Activated effector memory CD4-positive, alpha-beta T cell treated with anti-CD3 and anti-CD28 coated beads, Interleukin-2, amount 50 U/mL, for 16 hours (primary cell): Measurements from ENCODE around the gene TRAF3.
"Not testable (repeated sequence)": the region's sequence is repeated elsewhere in the genome, so short reads cannot be mapped to it uniquely, and the experiment has no call there.

Experiments used
- DNase-seq: peaks from one replicate; pipeline ENCODE4 v3.0.0-alpha.2; 2020

The TRAF3 gene

DNA sequence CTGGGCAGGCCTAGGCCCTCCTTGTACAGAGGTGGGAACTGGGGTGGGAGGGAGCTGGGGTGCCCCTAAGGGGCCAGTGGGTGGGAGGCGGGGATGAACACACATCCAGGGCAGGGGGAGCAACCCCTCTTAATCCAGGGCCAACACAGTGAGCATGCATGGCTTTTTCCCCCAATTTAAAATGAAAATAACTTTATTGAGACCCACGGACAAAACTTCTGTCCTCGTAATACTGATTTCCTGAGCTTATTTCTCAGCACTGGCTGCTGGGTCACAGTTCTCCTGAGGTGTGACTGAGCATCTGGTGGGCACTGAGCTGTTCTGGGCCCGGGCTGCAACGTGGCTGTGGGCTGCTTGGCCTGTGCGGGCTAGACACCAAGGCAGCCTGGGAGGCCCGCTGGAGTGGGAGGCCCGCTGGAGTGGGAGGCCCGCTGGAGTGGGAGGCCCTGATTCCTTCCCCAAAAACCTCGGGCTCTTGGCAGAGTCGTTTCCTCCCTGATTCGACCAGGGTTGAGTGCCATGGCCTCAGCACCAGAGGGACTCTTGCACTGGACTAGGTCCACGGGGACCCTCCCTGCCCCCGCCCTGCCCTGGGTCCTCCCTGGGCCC lies 24.9 kb upstream of the TRAF3 start:
- DNase-seq: no peak

DNA sequence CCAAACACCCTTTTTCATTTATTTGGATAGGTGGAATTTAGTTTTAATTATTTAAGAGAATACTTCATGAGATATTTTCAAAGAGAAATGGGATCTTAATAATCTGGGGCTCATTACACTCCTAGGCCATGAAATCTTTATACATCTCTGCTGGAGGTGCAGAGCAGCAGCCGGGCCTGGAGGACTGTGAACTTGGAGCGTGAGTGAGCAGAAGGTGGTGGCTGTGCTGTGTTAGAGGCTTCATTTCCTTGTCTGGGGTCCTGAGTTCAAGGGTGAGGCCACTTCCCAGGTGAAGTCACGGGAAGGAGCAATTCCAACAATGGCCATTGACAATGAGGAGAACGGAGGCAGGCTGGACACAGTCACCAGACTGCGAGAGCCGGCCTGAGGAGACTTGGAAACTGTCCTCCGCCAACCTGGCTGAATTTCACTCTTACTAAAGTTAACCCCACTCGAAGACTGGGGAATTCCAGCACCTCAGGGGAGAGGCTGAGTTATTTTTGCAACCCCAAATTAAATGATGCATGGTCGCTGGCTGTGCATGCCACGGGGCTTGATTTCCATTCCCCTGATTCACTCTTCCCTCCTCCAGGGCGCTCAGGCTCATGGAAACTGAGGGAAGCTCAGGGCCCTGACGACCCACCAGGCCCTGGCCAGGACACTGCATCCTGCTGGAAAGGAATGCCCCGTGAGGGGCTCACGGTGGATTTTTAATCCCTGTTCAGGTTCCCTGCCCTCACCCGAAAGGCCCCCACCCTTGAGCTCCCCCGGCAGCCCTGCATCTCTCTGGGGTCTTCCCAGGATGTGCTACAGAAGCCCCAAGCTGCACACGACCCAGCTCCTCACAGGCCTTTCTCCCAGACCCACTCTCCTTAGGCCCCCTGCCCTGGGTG lies 22.6 kb upstream of the TRAF3 start:
- no peak for DNase-seq

DNA sequence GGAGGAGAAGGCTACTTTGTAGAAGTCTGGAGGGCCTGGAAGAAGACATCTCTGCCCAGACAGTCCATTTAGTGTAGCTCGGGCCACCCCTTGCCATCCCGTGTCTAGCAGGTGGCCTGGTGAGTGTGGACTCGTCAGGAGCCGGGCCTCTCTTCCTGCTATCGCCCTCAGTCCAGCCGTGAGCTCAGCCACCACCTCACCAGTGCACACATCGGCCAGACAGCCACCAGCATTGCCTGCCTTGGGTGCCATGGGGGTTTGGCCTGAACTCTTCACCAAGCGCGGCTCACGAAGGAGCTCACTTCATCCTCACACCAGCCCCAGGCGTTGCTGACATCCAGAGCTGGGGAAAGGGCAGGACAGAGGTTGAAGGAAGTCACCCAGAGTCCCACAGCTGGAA lies 19.6 kb upstream of the TRAF3 start:
- no peak for DNase-seq

DNA sequence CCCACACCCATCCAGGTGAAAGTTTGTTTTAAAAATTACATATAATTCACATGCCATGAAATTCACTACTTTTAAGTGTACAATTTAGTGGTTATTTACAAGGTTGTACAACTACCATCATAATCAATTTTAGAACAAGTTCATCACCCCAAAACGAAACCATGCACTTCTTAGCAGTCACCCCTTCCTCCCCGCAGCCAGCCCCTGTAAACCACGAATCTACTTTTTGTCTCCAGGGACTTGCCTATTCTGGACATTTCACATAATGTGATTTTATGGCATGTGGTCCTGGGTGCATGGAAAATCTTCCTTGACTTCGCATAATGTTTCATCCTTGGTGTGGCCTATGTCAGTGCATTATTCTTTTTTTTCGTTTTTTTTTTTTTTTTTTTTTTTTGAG lies 19.2 kb upstream of the TRAF3 start:
- DNase-seq: no peak

DNA sequence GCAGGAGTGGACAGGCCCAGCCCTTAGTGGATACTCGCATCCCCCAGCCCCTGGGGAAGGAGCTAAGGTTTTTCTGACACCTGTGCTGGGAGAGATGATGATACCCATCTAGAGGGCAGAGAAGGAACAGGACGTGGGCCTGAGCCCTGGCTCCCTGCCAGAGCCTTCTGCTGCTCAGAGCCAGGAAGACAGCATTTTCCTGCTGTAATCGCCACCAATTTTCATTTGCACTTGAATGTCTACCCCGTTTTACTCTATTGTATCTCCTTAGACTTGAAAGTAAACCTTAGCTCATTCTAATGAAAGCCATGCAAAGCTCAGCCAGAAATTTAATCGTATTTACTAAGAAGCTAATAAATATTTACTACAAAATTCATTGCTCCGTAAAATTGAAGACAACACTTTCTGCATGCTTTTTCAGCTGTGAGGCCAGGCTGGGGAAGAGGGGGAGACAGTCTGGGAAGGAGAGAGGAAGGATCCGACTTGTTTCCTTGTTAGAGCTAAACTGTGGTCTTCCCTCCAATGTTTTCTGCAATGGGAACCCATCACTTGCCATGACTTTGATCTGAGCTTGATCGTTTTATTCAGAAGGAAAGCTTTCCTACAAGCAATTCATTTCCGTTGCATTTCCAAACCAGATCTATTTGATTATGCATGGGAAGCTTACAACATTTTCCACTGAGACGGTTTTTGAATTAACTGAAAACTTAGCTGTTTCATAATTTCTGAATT lies 17.6 kb upstream of the TRAF3 start:
- no peak for DNase-seq

DNA sequence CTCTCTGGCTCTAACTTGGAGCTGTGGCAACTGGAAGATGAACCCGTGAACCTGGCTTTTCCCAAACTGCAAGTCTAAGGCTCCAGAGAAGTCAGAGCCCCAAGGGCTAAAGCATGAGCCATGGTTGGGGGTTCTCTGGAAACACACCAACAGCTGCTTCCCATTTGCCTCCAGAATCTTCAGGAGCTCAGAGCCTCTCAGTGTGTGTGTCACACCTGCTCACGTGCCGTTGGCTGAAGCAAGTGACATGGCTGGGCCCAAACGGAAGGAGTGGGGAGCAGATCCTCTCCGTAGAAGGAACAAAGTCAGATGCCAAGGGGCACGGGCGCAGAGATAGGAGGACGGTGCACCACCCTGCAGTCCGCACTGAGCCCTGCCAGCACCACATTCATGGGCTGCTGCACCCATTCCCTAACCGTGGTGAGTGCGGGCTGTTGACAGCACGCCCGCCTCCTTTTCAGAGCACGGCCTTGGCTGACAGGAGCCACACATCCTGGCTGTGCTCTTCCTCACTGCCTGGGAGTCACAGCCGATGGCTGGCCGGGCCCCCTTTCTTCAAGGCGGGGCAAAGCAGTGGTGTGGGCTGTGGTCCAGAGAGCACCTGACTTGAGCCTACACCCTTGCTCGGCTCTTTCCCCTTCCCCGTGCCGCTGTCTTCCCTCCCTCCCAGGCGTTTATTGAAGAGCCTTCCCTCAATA lies 16.6 kb upstream of the TRAF3 start:
- DNase-seq: no peak

DNA sequence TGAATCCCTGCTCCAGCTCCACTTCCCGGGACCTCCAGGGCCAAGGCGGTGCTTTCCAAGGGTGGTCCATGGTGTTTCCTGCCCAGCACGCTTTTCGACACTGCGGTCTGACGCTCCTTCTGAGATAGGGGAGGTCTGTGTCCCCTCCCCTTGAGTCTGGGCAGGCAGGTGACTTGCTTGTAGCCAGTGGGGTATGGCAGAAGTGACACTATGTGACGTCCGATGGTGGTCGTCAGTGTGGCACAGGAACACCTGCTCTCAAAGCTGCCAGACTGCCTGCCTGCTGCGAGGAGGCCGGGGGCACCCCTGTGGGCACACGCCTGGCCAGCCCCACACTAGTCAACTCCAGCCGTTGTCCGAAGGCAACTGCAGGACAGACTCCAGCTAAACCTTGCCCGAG lies 16.0 kb upstream of the TRAF3 start:
- DNase-seq: no peak

DNA sequence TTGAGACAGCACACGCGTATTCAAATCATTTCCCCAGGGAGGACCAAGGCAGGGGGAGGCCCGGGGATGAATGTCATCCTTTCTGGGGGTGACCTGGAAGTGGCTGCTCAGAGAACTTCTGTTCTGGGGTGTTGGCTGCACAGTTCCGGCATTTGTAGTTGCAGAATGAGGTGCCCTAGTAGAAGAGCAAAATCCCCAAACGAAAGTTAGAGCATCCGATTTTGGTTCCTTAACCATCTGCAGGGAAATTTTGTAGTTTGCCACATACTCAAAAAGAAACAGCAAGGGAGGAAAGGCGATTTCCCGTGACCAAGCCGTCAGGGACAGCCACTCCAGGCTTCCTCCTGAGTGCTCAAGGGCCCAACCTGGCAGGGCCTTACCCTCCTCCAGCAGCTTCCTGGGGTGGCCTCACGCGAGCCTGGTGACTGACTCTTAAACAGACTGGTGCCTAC lies 13.0 kb upstream of the TRAF3 start:
- DNase-seq: no peak

DNA sequence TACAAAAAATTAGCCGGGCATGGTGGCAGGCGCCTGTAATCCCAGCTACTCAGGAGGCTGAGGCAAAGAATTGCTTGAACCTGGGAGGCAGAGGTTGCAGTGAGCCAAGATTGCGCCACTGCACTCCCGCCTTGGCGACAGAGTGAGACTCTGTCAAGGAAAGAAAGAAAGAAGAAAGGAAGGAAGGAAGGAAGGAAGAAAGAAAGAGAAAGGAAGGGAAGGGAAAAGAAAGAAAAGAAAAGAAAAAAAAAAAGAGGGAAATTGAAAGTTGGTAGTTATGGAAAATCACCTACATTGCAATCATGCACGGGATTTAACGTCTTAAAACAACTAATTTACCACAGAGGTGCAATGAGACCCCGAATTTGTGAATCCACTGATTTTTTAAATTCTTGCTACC lies 11.5 kb upstream of the TRAF3 start:
- not testable (repeated sequence) for DNase-seq

DNA sequence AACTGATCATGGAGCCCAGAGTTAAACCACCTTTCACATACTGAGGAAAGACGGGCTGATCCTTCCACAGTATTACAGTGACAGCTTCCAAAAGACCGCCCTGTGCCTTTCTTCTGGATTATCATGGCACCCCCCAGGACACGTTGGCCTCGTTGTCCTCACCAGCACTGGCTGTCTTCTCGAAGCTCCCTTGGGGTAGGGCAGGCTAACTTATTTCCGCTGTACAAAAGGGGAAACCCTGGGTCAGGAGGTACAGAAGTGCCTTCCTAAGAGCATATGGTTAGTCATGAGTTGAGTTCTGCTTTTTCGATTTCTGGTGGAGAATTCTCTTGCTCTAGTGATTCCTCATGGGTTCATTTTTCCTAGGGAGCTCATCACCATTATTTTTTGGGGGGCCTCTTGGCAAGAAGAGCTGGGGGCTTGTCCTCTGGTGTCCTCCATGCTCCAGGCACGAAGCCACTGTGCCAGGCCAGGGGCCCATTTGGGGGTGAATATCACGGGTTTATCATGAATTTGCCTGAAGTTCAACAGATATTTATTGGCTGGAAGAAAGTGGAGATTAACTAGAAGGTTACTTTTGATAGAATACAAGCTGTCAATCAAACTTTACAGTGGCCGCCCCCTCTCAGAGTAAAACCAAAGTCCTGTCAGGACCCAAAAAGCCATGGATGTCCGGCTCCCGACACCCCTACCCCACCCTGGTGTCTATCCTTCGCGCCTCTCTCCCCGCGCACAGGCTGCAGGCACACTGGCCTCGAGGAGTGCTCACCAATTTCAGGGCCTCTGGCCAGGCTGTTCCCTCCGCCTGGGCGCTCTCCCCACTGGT lies 8.8 kb upstream of the TRAF3 start:
- DNase-seq: no peak

DNA sequence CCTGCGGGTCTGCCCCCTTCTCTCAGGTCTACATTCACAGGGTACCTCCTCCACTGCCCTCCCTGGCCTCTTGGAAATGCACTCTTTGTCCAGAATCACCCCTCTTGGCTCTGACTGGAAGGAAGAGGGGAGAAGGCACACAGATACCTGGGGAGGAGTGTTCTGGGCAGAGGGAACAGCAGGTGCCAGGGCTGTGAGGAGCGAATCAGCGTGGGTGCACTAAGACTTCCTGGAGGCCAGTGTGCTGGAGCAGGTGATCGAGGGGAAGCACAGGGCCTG lies 8.3 kb upstream of the TRAF3 start:
- no peak for DNase-seq

DNA sequence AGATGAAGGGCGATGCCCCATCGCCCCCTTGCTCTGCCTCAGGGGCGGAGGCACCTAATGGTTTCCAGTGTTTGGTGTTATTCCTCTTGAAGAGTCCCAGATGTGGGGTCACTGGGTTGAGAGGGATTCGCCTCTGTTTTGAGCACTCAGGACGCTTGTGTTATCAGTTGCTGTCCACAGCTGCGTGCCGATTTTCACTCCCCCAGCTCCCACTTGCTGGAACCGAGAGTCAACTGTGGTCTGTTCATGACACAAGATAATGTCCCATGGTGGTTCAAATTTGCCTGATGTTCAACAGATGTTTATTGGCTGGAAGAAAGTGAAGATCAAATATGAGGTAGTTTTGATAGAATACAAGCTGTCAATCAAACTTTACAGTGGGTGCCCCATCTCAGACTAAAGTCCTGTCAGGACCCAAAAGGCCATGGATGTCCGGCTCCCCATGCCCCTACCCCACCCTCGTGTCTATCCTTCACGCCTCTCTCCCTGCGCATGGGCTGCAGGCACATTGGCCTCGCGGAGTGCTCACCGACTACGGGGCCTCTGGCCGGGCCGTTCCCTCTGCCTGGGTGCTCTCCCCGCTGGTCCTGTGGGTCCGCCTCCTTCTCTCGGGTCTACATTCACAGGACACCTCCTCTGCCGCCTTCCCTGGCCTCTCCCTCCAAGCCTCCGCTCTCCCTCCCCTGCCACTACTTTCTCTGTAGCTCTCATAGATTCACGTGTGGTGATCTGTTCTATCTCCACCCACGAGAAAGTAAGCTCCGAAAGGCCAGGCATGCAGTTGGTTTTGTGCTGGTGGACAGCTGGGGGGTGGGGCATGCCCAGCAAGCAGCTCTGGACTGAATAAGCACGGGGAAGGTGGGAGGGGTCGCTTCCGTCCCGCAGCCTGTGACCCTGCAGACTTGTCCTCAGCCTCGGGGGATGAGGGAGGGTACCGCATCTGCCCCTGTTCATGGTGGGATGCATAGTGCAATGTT lies 6.8 kb upstream of the TRAF3 start:
- no peak for DNase-seq

DNA sequence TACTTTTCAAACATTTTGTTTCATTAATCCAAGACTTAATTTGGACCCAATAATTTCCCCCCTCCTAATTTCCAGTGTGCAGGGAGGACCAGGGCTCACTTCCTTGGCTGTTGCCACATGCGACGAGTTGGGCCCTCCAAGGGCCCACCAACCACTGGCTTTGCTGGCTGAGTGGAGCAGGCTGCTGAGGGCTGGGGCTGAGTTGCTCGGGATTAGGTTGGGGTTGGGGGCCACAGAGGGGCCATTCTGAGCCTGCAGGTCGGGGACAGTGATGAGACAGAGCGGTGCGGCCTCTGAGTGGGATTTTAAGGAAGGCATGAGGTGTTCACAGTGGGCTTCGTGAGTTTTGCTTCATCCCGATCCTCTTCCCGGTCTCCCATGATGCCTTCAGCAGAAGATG lies 6.1 kb upstream of the TRAF3 start:
- DNase-seq: no peak

DNA sequence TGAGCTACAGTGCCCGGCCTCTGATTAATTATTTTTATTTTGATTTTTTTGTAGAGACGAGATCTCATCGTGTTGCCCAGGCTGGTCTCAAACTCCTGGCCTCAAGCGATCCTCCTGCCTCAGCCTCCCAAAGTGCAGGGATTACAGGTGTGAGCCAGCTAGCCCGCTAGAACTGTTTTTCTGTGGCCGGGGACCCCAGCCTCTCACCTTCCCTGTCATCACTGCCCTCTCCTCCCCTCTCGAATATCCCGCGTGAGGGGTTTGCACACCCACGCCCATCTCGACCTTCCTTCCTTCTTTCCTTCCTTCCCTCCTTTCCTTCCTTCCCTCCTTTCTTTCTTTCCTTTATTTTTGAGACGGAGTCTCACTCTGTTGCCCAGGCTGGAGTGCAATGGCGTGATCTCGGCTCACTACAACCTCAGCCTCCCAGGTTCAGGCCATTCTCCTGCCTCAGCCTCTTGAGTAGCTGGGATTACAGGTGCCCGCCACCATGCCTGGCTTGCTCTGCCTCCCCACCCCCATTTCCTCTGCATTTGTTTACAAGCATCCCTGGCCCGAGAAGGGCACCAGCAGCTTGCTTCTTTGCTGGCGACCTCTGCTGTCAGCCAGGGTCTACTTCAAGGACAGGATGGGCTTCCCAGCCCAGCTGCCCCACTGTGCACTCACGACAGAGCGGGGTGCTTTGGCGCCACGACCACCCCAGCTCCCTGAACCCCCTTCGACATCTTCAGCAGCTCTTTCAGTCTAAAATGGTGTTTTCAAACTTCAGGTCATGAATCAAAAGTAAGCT lies 4.3 kb upstream of the TRAF3 start:
- no peak for DNase-seq

DNA sequence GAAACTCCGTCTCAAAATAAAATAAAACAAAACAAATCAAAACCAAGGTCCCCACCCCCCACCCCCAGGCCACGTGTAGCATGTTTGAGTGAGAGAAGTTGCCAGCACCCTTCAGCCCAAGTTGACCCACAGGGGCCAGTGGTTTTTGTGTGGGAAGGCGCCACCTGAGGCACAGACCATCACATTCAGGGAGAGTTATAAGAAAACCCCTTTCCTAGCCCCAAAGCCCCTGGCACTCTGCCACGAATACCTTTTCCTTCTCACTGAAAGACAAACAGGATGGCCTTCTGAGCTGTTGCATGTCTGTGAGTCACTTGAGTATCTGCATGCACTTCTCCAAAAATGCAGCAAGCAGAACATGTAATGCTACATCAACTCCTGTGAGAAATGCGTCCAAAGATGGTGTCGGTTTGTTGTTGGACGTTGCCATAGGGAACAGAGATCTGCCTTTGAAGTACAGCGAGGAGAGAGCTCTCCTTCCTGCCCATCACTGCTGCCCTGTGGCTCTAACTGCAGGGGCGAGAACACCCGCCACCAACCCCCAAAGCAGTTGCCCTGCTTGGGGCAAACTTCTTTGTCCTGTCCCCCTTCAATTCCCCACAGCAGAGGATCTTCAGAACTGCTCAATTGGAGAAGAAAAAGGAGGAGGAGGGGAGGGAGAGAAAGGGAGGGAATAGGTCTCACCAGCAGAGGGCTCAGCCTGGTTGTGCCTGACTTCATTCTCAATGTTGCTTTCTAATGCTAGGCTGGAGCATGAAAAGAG lies 2.7 kb upstream of the TRAF3 start:
- DNase-seq: peak; percentile 81

DNA sequence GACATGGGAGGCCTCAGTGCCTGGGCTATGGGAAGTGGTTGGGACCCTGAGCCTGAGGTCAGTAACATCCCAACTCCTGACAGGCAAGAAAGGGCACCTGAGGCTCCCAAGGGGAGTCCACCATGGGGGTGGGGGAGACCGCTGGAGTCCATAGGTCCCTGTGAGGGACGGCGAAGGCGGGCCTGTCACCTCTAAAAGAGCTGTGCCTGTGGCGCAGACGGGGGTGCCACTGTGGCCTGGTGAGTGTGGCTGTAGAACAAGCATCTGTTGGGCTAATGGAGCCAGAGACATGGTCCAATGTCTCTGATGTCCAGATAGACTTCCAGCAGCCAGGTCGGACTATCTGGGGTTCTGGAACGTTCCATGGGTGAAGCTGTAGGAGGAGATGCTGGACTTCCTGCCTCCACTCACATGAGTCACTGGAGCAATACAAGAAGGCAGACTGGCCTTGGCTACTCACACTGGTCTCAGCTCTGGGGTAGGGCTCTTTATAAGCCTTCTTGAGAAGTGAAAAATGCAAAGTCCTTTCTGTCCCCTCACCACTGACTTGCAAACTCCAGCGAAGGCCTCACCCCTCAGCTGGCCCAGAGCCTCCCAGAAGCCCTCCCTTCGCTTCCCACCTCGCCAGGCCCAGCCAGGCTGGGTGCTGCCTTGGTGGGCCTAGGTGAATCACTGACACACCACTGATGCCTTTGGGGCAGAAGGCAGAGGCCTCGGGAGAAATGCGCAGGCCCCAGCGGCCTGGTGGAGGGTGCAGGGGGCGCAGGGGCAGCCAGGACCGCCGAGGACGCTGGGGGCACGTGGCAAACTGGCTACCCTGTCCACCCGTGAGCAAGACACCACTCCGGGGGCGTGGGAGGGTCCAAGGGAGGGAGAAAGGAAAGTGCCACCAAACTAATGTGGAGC lies 1.1 kb upstream of the TRAF3 start:
- DNase-seq: no peak

DNA sequence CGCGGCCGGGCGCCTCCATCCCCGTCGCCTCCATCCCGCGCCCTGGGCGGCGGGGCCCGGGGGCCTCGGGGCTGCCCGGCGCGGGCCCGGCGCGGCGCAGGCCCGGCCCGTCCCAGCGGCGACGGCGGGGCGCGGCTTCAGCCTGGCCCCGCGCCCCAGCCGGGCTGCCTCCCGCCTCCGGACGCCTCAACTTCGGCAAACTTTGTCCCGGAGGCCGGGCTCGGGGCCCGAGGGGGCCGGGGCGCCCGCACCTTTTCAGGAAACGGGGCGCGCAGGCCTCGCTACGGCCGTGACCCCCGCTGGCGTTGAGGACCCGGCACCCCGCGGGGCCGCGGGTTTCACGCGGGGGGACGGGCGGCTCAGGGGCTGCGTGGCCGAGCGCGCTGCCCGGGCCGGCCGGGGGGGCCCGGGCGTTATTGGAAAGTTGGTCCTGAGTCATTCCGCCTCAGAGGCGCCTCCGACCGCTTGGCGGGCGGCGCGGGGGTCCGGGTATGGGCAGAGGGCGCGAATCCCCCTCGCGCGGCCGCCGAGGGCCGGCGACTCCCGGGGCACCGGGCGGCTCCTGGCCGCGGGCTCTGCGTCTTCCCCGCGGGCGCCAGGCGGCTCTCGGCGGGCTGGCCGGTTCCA lies 575 bp downstream of the TRAF3 start:
- peak; percentile 73 for DNase-seq
